Naive thymus-derived CD4-positive, alpha-beta T cell (primary cell): ENCODE results near the gene USP6NL. TPM values are rescaled to one million over a fixed set of nuclear protein-coding genes. Genes with fewer than 3 reads are reported as not detected.

ENCODE experiments used
- ATAC-seq: fragments of 150-1000 bp; cut with Tn5 transposase; 2 replicates; pipeline ENCODE4 v1.10.0; 2021; ENCODE audit warnings: mild to moderate bottlenecking, moderate library complexity
- CTCF ChIA-PET: fragments of 350-600 bp; sonication (Branson Sonifier 250); formaldehyde crosslinking; loops from one replicate; lab custom pipeline; 2021; ENCODE audit warnings: antibody characterized with exemption; lab: Charles Lee
- POLR2A ChIA-PET: fragments of 350-600 bp; sonication (Branson Sonifier 250); formaldehyde crosslinking; loops from one replicate; lab custom pipeline; 2021; ENCODE audit warnings: antibody characterized with exemption, inconsistent platforms; lab: Charles Lee
- DNase-seq, 9 donors: peaks; one replicate each; pipeline versions ENCODE4 v3.0.0 to v3.0.0-alpha.2; 2020 to 2022; ENCODE audit warnings: mixed read lengths in 1 of 9
- H3K27ac ChIP-seq: one replicate; pipeline ENCODE4 v1.7.0; 2013; ENCODE audit warnings: mild to moderate bottlenecking, low read depth, low read length, moderate library complexity
- H3K27me3 ChIP-seq, 2 donors: one replicate each; pipeline ENCODE4 v1.7.0; 2013; ENCODE audit warnings: low read length in 2 of 2, mild to moderate bottlenecking in 2 of 2, moderate library complexity in 2 of 2; ENCODE audit not compliant: control insufficient read depth in 2 of 2, insufficient read depth in 2 of 2
- H3K36me3 ChIP-seq, 3 experiments: 1 replicate in 2 of 3; 2 replicates in 1 of 3; pipeline ENCODE4 v1.7.0; 2013; ENCODE audit warnings: low read length in 3 of 3, mild to moderate bottlenecking in 3 of 3, moderate library complexity in 1 of 3; ENCODE audit not compliant: insufficient read depth in 3 of 3, control insufficient read depth in 2 of 3
- H3K4me1 ChIP-seq, 2 donors: one replicate each; pipeline ENCODE4 v1.7.0; 2013; ENCODE audit warnings: low read length in 2 of 2, mild to moderate bottlenecking in 2 of 2, moderate library complexity in 1 of 2; ENCODE audit not compliant: control insufficient read depth in 2 of 2, insufficient read depth in 2 of 2
- H3K4me3 ChIP-seq: 2 replicates; pipeline ENCODE4 v1.7.0; 2013; ENCODE audit warnings: mild to moderate bottlenecking, low read length
- H3K9me3 ChIP-seq, 3 experiments: 1 replicate in 2 of 3; 2 replicates in 1 of 3; pipeline ENCODE4 v1.7.0; 2013; ENCODE audit warnings: low read length in 3 of 3; ENCODE audit not compliant: control insufficient read depth in 2 of 3
- H3K27ac Mint-ChIP-seq, 9 donors: one replicate each; pipeline ENCODE4 v1.8.0; 2020 to 2022; ENCODE audit warnings: mixed read lengths in 9 of 9, mild to moderate bottlenecking in 8 of 9, moderate library complexity in 5 of 9, inconsistent platforms in 2 of 9
- H3K27me3 Mint-ChIP-seq, 5 donors: one replicate each; pipeline ENCODE4 v1.8.0; 2021 to 2022; ENCODE audit warnings: mixed read lengths in 5 of 5, mild to moderate bottlenecking in 1 of 5
- H3K36me3 Mint-ChIP-seq, 5 donors: one replicate each; pipeline ENCODE4 v1.8.0; 2020 to 2022; ENCODE audit warnings: mixed read lengths in 5 of 5, mild to moderate bottlenecking in 3 of 5, inconsistent platforms in 1 of 5
- H3K4me1 Mint-ChIP-seq, 7 donors: one replicate each; pipeline ENCODE4 v1.8.0; 2020 to 2022; ENCODE audit warnings: mixed read lengths in 7 of 7, mild to moderate bottlenecking in 3 of 7, inconsistent platforms in 1 of 7
- H3K4me3 Mint-ChIP-seq, 10 donors: one replicate each; pipeline ENCODE4 v1.8.0; 2020 to 2022; ENCODE audit warnings: mild to moderate bottlenecking in 10 of 10, mixed read lengths in 10 of 10, moderate library complexity in 6 of 10, inconsistent platforms in 2 of 10
- H3K9me3 Mint-ChIP-seq, 11 donors: one replicate each; pipeline ENCODE4 v1.8.0; 2020 to 2022; ENCODE audit warnings: mixed read lengths in 11 of 11, mild to moderate bottlenecking in 4 of 11, inconsistent platforms in 1 of 11, moderate library complexity in 1 of 11
- intact Hi-C, 2 donors: fragments of 100-400 bp; cut with micrococcal nuclease; formaldehyde crosslinking; loops; one replicate each; pipeline ENCODE4 v1.15.1; 2023
- polyA plus RNA-seq, 2 donors: library from polyadenylated mRNA; unstranded; fragments of 300-500 nt; fragmentation: Illumina TruSeq; gene quantifications; one replicate each; pipeline ENCODE4 v1.2.3, GENCODE V29; 2021
- total RNA-seq, 6 experiments: library from RNA in 5 of 6; stranded (reverse) in 5 of 6; gene quantifications; 1 replicate in 5 of 6; 2 replicates in 1 of 6; pipeline ENCODE4 v1.2.3 and lab custom pipeline; 2021 to 2026

USP6NL gene
- total and polyA plus RNA-seq, 7 experiments from 2014 or later, result 0.70 to 6.6 (median 4.6) TPM

DNA sequence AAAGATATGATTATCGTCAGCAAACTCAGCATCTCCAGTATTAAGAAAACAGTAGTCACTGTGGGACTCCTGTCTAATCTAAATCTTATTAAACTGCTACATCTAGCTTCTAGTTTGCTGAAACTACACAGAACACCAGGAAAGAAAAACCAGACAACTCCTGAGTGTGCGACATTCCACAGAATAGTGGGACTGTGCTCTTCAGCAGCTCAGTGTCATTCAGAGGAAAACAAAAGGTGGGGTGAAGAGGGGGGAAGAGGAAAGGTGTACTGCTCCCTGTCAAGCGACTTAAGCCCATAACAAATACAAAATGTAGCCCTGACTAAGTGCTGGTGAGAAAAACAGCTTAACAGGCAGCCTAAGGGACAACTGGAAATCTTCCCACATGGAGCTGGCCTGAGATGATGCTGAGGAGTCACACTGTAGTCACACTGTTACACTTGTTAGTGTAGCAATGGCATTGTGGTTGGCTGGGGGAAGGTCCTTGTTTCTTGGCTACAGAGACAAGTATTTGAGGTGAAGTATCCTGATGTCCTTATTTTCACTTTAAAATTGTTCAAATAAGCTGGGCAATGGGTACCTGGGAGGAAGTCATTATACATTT, 135.5 kb downstream of the USP6NL start:
- Mint-ChIP-seq H3K4me3 (no peak overlapping the region), H3K36me3 (peaks cover 0 to 16% (median 11%) of the 10 kb centered on the region in 5 donors), H3K4me1 (peaks cover 7 to 17% (median 14%) of the 10 kb centered on the region in 7 donors), H3K27ac (peak overlapping the region in 1 of 9 donors; percentile 51), H3K27me3 (peaks cover 0 to 4% (median 0%) of the 10 kb centered on the region in 5 donors), H3K9me3 (peaks cover 0 to 2% (median 0%) of the 10 kb centered on the region in 11 donors)
- no peak overlapping the region for H3K4me3 ChIP-seq
- H3K27me3 ChIP-seq, result no peaks in the 10 kb centered on the region
- CTCF ChIA-PET, result interaction anchor here (0.5 to 0.7 kb wide), 2 partner anchors 83 to 314 kb away, joined by 3 read pairs; no protein-coding TSS in a partner anchor
- no peak overlapping the region for H3K27ac ChIP-seq
- no peak for DNase-seq
- H3K36me3 ChIP-seq, result no peaks in the 10 kb centered on the region
- ATAC-seq, result no peak
- no peaks in the 10 kb centered on the region for H3K4me1 ChIP-seq
- H3K9me3 ChIP-seq, result no peaks in the 10 kb centered on the region
- POLR2A ChIA-PET, result interaction anchor here (0.6 kb wide), 2 partner anchors 146 to 972 kb away, joined by 3 read pairs; no protein-coding TSS in a partner anchor
- intact Hi-C loops, result loop anchor here (10.0 kb wide), 2 partner anchors 141 to 1241 kb away; no protein-coding TSS in a partner anchor

DNA sequence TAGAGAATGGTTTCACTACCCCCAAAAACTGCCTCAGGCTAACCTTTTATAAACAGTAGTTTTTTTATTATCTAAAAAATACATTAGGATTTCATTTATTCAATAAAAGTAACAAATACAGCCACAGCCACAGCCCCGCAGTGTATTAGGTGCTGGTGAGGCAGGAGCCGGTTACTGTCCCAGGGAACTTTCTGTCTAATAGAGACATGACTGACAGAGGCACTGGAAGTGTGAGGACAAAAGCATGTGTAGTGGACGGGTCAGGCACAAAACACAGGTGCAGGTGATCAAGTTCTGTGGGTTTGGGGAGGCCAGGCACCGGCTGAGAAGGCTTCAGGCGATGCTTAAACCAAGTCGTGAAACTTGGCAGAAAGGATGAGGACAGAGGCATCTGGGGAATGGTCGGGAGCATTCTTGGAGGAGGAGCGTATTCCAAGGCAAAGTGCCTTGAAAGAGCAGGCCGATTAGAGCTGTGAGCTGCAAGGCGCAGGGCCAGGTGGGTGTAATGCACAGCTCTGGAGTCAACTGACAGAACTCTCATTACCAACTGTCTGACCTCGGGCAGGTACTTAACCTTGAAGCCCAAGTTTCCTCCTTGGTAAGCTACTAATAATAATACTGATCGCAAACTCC, 138.2 kb downstream of the USP6NL start:
- H3K4me3 ChIP-seq, result no peak overlapping the region
- no peak for ATAC-seq
- DNase-seq, result no peak
- CTCF ChIA-PET, result no interaction called here
- Mint-ChIP-seq H3K27ac (peak overlapping the region in 1 of 9 donors; percentile 51), H3K27me3 (peaks cover 0 to 6% (median 0%) of the 10 kb centered on the region in 5 donors), H3K9me3 (peaks cover 0 to 2% (median 0%) of the 10 kb centered on the region in 11 donors), H3K36me3 (peaks cover 0 to 6% (median 0%) of the 10 kb centered on the region in 5 donors), H3K4me3 (no peak overlapping the region), H3K4me1 (peaks cover 0 to 4% (median 0%) of the 10 kb centered on the region in 7 donors)
- H3K4me1 ChIP-seq, result no peaks in the 10 kb centered on the region
- no peaks in the 10 kb centered on the region for H3K36me3 ChIP-seq
- no peaks in the 10 kb centered on the region for H3K9me3 ChIP-seq
- POLR2A ChIA-PET, result no interaction called here
- no peaks in the 10 kb centered on the region for H3K27me3 ChIP-seq
- H3K27ac ChIP-seq, result no peak overlapping the region
- intact Hi-C loops, result loop anchor here (5.0 to 10.0 kb wide), 7 partner anchors 71 to 1238 kb away; no protein-coding TSS in a partner anchor

DNA sequence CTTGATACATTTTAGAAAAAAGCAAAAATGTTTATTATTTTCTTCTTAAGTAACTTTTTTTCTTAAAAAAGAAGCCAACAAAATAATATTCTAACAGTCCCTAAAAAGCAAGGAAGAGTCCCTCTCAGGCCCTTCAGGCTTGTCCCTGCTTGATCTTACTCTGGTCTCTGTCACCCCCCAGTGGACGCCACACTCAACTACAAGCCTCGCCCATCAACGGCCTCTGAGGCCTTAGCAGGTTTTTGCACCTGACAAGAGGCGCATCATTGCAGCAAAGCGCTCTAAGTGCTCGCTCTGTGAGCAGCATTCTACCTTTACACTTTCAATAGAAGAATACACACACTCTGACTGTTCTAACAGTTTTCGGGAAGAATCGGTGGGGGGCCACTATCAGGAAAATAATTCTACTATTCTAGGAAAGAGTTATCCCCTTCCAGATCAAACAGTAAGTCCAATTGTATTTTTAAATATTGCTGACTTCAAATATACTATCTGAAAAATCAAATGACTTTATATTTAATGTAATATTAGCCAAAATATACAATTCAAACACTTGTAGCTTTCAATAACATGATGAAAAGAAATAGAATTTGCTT, 139.2 kb downstream of the USP6NL start:
- POLR2A ChIA-PET, result no interaction called here
- H3K9me3 Mint-ChIP-seq, result peaks cover 0 to 2% (median 0%) of the 10 kb centered on the region in 11 donors
- H3K4me3 ChIP-seq, result no peak overlapping the region
- no peaks in the 10 kb centered on the region for H3K9me3 ChIP-seq
- peaks cover 0 to 7% (median 0%) of the 10 kb centered on the region in 5 donors for H3K36me3 Mint-ChIP-seq
- ATAC-seq (peak; percentile 94), DNase-seq (peak; percentile 51 to 74 (median 63))
- H3K4me1 ChIP-seq, result no peaks in the 10 kb centered on the region
- no peak overlapping the region for H3K4me3 Mint-ChIP-seq
- peaks cover 0 to 6% (median 0%) of the 10 kb centered on the region in 5 donors for H3K27me3 Mint-ChIP-seq
- intact Hi-C loops, result loop anchor here (1.0 to 10.0 kb wide), 9 partner anchors 60 to 1237 kb away; no protein-coding TSS in a partner anchor
- CTCF ChIA-PET, result interaction anchor here (0.6 kb wide), 1 partner anchor 275 kb away, joined by 3 read pairs; no protein-coding TSS in a partner anchor
- no peaks in the 10 kb centered on the region for H3K27me3 ChIP-seq
- H3K27ac Mint-ChIP-seq, result peak overlapping the region in 3 of 9 donors; percentile 41 to 85 (median 56)
- H3K36me3 ChIP-seq, result no peaks in the 10 kb centered on the region
- peaks cover 0 to 4% (median 0%) of the 10 kb centered on the region in 7 donors for H3K4me1 Mint-ChIP-seq
- H3K27ac ChIP-seq, result no peak overlapping the region

DNA sequence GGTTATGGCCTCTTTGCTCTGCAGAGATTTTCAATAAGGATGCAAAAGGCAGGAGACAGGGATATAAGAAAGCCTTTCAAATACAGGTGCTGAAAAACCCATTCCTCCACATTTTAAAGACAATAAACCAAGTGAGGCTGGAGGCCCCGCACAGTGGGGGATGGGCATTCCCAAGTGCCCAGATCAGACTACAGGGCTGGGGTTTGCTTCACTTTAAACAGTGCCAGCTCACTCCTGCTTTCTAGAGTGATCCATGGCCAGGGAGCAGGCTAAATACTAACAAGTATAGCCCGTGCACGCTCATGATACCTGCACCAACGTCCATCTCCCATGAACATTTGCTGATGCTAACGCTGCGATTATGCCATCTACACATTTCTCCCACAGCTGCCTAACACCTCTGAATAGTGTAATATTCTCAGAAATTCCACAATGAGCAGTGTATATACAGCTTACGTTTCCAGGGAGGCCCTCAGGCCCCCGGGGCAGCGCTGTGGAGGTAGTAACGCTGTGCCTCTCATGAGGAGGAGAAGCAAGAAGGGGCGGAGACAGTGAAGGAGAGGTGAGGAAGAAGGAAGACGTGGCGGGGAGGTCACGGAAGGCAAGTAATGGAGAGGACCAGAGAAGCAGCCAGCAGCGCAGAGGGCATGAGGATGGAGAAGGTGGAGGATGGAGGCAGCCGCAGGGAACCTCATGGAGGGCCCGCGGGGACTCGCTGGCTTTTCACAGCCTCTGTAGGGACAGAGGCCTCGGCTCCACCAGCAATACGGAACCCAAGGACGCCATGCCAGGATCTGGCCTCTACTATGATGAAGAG, 141.7 kb downstream of the USP6NL start:
- Mint-ChIP-seq H3K27me3 (peaks cover 0 to 4% (median 0%) of the 10 kb centered on the region in 5 donors), H3K27ac (peak overlapping the region in 1 of 9 donors; percentile 72), H3K36me3 (peaks cover 0 to 7% (median 0%) of the 10 kb centered on the region in 5 donors), H3K4me1 (peaks cover 0 to 8% (median 5%) of the 10 kb centered on the region in 7 donors), H3K4me3 (no peak overlapping the region), H3K9me3 (peaks cover 0 to 2% (median 0%) of the 10 kb centered on the region in 11 donors)
- no peaks in the 10 kb centered on the region for H3K4me1 ChIP-seq
- no peak for ATAC-seq
- no peak for DNase-seq
- intact Hi-C loops, result loop anchor here (5.0 to 10.0 kb wide), 7 partner anchors 67 to 1235 kb away; no protein-coding TSS in a partner anchor
- H3K36me3 ChIP-seq, result no peaks in the 10 kb centered on the region
- H3K9me3 ChIP-seq, result no peaks in the 10 kb centered on the region
- no peaks in the 10 kb centered on the region for H3K27me3 ChIP-seq
- CTCF ChIA-PET, result no interaction called here
- POLR2A ChIA-PET, result interaction anchor here (0.6 kb wide), 1 partner anchor 1501 kb away, joined by 3 read pairs; no protein-coding TSS in a partner anchor
- H3K27ac ChIP-seq, result no peak overlapping the region
- no peak overlapping the region for H3K4me3 ChIP-seq

DNA sequence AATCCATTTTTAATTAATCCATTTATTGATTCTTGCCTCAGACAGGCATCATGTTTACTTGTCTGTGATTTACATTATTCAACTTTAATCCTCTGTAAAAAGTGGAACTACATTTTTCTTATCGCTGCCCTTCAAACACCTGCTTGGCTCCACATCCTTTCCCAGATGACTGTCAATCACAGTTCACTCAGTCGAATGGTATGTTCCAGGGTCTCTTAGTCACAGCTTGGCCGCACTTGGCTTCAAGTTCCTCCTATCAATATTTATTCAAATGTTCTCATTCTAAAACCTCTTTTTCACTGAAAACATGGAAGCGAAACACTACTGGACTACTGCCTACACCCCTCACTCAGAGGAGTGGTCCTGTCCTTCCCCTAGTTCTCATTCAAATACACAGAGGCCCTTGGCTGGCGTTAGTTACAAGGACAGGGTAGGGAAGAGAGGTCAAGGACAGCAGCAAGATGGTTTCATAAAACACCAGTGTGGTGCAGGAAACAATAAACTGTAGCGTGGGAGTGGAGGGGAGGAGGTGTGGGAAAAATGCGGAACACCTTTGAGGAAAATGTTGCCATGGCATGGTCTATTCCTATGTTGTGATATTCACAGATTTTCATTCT, 143.2 kb downstream of the USP6NL start:
- Mint-ChIP-seq H3K27ac (peak overlapping the region in 1 of 9 donors; percentile 34), H3K9me3 (no peaks in the 10 kb centered on the region), H3K27me3 (peaks cover 0 to 2% (median 0%) of the 10 kb centered on the region in 5 donors), H3K4me3 (no peak overlapping the region), H3K36me3 (peaks cover 0 to 14% (median 5%) of the 10 kb centered on the region in 5 donors), H3K4me1 (peaks cover 0 to 9% (median 6%) of the 10 kb centered on the region in 7 donors)
- H3K4me1 ChIP-seq, result no peaks in the 10 kb centered on the region
- H3K36me3 ChIP-seq, result peaks cover 0 to 3% (median 0%) of the 10 kb centered on the region in 3 experiments
- no peaks in the 10 kb centered on the region for H3K9me3 ChIP-seq
- DNase-seq (no peak), ATAC-seq (no peak)
- intact Hi-C loops, result no loop called here
- no peak overlapping the region for H3K27ac ChIP-seq
- H3K4me3 ChIP-seq, result no peak overlapping the region
- ChIA-PET POLR2A (no interaction called here), CTCF (no interaction called here)
- H3K27me3 ChIP-seq, result no peaks in the 10 kb centered on the region
